Testis (tissue), 2 donors: ENCODE data around the gene ARHGAP26.

Experiments used
- POLR2A ChIP-seq: fragments of 450-650 bp; IDR thresholded peaks from one replicate; pipeline ENCODE4 v1.6.1; 2017; ENCODE audit warnings: antibody characterized with exemption, mild to moderate bottlenecking, moderate library complexity
- TF ChIP-seq, protein P1 (sequence below), 3 experiments: fragments of 450-650 bp in 2 of 3; fragments of 200-600 bp in 1 of 3; sonication (generic) in 1 of 3; IDR thresholded peaks; one replicate each; pipeline ENCODE4 v1.5.1; 2016 to 2019; ENCODE audit warnings: antibody characterized with exemption in 3 of 3, mild to moderate bottlenecking in 2 of 3, moderate library complexity in 1 of 3

DNA sequence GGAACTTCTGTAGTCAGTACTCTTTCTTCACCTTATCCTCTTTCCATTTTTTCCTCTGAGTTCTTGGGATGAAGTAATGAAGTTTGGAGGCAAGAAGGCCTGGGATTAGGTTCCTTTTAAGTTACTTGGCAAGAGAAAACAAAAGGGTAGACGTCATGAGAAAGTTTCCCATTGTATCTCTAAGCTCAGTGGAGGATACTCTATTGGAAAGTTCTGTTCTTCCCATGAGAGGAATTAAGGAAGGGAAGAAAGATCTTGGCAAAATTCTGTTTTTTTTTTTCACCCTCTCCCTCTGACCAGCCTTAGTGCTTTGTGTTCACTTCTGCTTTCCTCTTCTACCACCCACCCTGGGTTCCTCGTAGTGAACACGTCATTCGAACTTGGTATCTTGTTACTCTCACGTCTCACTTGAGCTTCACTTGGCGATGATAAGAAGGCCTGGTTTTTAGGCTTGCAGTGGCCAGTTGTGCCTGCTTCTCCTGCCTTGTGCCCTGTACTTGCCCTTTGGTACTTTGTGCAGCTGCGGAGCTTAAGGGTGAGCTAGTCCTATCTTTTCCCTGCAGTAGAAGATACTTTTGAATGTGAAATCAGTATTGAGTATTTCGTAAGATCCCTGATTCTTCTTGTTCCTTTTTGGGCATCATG is 67.0 kb downstream of the ARHGAP26 start:
- no peak for TF ChIP-seq POLR2A
- TF ChIP-seq, protein P1, sequence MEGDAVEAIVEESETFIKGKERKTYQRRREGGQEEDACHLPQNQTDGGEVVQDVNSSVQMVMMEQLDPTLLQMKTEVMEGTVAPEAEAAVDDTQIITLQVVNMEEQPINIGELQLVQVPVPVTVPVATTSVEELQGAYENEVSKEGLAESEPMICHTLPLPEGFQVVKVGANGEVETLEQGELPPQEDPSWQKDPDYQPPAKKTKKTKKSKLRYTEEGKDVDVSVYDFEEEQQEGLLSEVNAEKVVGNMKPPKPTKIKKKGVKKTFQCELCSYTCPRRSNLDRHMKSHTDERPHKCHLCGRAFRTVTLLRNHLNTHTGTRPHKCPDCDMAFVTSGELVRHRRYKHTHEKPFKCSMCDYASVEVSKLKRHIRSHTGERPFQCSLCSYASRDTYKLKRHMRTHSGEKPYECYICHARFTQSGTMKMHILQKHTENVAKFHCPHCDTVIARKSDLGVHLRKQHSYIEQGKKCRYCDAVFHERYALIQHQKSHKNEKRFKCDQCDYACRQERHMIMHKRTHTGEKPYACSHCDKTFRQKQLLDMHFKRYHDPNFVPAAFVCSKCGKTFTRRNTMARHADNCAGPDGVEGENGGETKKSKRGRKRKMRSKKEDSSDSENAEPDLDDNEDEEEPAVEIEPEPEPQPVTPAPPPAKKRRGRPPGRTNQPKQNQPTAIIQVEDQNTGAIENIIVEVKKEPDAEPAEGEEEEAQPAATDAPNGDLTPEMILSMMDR (IDR thresholded peaks at IDR 0.05): no peak
